ENCODE results near the gene C3AR1.
A peak's percentile ranks its signal among the peaks of the same experiment; 100 is the strongest.
"Not testable (repeated sequence)": the region's sequence is repeated elsewhere in the genome, so short reads cannot be mapped to it uniquely, and the experiment has no call there.

The C3AR1 gene

DNA sequence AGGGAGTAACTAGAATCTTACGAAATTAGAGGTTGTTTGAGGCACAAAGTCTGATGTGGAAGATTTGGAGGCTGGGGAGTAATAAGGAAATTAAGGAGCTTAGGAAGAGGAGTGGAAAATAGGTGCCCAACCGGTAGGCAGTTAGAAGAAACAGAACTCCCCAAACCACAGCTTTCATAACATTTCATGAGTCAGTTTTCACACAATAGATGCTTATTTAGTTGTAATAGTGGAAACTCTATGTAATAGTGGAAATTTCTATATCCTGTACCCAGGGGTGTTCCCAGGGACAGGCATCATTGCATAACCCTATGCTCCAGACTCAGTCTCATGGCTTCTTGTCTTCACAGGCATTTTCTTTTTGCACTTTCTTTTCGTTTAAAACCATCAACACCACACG lies 8.3 kb downstream of the C3AR1 start:
- DNase-seq, result no peak

DNA sequence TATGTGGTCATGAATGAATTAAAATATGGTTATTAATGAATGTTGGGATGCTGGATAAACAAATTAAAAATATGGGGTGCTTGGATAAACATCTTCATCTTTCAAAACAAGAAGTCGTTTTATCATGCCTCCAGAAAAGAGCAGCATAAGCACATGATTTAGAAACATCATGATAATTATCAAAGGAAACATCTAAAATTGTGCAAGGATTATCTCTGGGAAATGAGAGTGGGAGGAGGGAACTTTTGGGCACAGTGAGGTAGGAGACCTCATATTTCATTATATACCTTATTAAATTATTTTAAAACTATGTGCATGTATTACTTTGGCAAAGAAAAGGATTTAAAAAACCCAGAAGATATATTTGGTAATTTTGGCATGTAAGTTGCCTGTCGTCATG lies 8.9 kb downstream of the C3AR1 start:
- DNase-seq, result no peak

DNA sequence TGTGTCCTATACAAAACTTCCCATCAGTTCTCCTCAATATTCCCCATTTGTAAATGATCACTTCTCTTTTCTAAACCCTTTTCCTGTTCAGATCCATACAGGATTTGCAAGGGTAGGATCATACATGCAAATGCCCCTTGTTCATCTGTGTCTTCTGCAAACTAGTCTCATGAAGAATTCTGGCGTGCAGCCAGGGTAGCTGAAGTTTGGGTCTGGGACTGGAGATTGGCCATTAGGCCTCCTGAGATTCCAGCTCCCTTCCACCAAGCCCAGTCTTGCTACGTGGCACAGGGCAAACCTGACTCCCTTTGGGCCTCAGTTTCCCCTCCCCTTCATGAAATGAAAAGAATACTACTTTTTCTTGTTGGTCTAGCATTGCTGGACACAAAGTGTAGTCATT lies 11.3 kb downstream of the C3AR1 start:
- no peak for DNase-seq

DNA sequence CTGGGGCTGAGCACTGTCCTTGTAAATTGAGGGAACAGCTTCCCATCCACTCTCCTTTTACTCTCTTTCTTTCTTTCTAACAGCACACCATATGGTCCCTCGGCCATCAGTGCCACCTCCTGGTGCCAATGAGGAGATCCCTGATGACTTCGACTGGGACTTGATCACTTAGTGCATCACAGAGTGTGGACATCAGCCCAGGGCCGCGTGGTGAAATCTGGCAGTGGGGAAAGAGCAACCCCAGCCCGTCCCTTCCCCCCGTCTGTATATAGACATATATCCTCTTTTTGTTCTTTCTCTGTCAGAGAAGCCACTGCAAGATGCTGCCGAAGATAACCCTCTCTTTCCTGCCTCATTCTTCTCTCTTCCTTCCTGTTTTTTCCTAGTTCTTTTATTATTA lies 13.5 kb downstream of the C3AR1 start:
- no peak for DNase-seq

DNA sequence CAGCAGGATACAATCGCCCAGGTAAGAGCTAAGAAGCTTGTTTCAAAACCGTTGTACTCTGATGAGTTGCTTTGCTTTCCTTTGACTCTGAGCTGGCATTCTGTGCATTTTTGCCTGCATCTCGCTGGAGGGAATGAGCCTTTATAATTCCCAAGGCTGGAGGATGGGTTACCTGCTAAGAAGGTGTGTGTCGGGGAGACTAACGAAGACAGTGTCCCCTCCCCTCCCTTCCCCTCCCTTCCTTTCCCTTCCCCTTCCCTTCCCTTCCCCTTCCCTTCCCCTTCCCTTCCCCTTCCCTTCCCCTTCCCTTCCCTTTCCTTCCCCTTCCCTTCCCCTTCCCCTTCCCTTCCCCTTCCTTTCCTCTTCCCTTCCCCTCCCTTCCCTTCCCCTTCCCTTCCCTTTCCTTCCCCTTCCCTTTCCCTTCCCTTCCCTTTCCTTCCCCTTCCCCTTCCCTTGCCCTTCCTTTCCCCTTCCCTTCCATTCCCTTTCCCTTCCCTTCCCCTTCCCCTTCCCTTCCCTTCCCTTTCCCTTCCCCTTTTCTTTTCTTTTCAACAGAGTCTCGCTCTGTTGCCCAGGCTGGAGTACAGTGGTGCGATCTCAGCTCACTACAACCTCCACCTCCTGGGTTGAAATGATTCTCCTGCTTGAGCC lies 15.4 kb downstream of the C3AR1 start:
- no peak for DNase-seq

DNA sequence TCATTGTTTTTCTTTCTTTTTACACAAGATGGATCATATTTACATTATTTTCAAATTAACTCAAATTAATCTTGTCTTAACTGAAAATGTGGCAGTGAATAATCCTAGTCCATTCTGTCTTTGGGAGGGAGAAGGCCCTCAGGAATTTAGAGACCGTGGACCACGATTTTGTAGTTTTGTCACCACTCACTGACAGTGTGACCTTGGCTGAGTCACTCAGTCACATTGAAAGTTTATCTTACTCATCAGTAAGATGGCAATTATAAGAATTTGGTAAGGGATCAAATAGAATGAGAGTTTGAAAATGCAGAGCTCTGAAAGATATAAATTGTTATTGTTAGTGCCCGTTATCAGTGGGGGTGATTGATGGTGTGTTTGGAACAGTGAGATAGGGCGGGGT lies 17.3 kb downstream of the C3AR1 start:
- DNase-seq, result no peak

DNA sequence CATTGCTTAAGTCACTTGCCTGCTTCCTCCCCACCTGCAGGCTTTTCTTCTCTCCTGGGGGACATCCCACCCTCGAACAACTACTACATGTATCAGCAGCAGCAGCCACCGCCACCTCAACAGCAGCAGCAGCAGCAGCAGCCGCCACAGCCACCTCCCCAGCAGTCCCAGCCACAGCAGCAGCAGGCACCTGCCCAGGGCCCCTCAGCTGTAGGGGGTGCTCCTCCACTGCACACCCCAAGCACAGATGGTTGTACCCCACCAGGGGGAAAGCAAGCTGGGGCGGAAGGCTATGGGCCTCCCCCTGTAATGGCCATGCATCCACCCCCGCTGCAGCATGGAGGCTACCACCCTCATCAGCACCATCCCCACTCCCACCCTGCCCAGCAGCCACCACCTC lies 18.3 kb downstream of the C3AR1 start:
- DNase-seq, result no peak

DNA sequence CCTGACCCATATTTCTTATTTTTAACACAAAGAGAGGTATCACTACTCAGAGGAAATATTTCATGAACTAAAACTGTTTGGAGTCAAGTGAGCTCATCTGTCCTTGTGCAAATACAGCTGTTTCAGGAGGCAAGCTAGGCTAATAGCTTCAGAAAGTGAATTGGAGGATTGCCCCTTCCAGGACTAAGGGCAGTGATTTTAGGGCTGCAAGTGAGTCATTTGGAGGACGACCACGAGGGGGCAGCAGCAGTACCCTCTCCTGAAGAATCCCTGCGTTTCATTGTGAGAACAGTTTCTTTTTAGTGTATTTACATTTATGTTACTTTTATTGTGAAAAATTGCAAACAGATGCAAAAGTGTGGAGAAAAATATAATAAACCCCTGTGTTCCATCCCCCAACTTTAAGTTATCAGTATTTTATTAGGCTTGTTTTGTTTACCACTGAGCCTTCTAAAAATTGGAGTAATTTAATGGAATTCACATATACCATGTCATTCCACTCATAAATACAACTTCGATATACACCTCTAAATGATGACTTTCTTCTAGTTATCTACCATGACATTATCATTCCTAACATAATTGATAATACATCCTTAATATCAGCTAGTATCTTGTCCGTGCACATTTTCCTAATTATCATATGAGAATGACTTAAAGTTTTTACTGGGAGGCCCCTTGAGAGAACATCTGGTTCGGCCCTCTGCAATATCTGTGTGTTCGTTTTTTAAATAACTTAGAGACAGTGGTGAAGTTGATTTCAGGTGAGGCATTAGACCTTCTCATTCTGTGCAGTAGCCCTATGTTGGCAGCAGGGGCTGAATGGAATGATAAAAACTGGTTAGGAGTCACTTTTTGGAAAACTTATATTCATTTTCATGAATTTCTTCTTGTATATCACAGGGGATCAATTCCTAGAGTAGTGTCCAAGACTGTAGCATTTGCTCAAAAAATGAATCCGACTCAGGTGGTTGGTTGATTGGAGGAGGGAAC lies 19.9 kb downstream of the C3AR1 start:
- DNase-seq, result peak; percentile 31

DNA sequence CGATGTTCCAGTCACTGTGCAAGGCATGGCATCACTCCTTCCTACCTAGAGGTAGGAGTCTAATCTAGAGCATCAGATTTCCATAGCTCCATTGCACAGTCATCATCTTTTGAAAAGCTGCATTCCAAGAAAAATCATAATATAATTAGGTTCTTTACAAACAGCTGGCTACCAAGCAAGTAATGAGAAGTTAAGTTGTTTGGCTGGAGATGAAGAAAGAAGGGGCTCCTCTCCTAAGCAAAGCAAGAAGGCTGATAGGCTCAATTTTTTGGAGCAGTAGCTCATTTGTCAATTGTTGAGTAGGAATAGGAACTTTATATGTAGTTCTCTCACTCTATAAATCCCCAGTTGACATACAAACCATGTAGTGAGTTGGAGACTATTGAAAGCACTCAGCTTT lies 25.4 kb downstream of the C3AR1 start:
- no peak for DNase-seq

DNA sequence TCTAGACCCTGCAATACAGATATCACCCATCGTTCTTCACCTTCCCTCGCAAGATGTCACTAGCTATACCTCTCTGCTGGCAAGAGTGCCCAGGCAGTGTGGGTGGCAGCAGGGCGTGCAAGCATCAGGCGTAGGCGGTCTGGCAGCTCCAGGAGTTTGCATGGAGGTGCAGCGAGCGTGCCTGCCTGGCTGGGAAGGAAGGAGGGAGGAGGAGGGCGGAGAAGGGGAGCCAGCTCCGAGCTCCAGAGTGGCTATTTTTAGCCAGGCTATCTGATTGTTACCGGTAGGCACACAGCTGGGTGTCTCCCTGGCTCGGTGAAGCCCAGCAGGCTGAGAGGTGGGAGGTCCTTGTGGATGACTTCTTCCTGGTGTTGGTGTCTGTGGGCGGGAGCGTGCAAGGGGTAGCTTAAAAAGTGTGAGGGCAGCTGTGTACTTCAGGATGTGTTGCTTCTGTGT lies 27.5 kb downstream of the C3AR1 start:
- DNase-seq, result peak; percentile 49

DNA sequence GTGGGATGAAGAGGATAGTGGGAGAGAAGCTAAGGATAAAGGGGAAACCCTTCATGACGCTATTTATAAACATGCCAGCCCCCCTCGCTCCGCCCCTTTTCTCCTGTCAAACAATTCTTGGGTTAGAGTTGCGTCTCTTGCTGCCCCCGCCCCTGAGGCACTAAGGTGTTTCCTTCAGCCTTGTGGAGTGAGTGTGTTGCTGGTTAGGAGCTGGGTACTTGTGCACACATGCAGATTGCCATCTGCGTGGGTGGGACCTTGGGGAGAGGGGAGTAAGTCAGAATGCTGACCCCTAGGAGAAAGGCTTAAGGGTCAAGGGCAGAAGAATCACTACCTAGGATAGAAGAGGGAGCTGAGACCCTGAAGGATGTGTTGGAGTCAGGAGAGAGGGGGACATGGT lies 28.2 kb downstream of the C3AR1 start:
- DNase-seq, result no peak

DNA sequence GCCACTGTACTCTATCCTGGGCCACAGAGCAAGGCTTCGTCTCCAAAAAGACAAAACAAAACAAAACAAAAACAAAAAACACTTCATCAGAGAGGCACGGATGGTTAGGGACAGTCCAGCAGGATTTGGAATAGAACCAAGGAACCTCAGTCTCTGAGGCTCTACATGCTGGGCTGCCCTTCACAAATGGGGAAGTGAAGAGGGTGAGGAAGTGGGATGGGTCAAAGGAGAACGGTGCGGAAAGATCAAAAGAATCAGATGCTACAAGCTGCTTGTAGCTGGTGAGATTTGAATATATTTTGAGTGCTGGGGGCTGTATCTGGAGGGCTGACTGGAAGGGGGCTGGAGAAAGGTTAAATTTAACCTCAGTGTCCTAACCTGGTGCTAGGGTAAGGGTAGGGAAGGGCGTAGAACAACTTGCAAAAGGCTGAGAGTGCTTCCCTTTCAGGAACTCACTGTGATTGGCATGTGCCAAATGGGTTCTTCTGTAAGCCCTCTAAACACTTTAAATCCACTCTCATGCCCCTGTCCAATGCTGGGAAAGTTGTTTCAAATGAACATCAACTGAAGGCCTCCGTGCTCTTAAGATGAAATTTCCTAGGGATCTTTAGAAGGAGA lies 29.0 kb downstream of the C3AR1 start:
- no peak for DNase-seq

DNA sequence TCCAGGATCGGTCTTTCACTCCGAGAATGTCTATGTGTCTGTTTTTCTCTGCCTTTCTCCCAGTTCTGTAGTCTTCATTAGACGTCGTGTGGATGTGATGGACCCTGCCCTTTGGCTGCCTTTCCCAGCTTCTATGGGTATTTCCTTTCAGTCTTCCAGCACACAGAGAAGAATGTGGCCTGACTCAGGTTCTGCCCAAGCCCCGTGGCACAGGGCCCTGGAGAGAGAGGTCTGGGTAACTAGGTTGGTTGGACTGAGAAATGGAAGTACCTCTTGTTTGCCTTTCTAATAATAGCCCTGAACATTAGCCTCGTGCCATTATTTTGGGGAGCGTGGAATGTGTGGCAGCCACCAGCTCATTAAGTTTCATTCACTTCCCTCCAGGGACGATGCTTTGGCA lies 29.8 kb downstream of the C3AR1 start:
- DNase-seq, result no peak

DNA sequence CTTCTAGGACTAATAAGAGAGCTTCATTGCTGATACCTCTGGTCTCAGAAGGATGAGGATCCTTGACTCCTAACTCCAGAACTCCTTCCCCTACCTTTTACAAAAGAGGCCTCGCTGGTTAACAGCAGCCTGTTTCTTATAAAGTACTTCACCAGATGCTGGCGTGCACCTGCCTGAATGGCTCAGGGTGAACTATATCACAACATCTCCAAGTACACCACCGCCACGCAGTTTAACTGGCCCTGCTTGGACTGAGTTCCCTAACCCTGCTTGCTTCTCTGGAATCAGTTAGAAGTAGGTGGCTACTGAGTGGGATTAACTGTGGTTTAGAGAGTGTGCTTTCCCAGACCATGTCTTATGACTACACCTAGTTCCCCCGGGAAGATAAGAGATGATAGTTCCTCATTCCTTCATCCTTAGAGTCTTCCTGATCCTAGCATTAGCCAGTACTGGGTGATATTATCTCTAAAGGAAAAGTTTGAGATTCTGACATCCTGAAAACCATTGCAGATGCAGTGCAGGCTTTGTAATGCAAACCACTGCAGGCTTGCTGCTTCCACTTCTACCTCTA lies 30.6 kb downstream of the C3AR1 start:
- DNase-seq, result no peak

DNA sequence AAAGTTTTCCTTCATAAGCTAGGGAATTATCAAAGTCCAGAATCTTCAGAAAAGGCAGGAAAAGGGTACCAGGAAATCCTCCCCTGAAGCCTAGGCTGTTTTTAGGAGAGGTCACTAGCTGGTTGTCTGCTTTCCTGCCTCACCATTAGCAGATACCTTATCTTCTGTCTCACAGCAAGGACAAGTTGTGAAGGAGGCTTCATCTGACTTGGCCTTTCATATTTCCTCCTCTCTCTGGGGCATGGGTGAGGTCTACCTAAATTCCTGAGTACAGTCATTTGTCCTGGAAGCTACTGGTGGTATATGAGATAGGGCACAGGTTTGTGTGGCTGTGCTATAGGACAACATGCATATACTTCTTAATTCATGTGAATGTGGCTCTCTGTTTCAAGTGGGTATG lies 31.4 kb downstream of the C3AR1 start:
- DNase-seq, result no peak

DNA sequence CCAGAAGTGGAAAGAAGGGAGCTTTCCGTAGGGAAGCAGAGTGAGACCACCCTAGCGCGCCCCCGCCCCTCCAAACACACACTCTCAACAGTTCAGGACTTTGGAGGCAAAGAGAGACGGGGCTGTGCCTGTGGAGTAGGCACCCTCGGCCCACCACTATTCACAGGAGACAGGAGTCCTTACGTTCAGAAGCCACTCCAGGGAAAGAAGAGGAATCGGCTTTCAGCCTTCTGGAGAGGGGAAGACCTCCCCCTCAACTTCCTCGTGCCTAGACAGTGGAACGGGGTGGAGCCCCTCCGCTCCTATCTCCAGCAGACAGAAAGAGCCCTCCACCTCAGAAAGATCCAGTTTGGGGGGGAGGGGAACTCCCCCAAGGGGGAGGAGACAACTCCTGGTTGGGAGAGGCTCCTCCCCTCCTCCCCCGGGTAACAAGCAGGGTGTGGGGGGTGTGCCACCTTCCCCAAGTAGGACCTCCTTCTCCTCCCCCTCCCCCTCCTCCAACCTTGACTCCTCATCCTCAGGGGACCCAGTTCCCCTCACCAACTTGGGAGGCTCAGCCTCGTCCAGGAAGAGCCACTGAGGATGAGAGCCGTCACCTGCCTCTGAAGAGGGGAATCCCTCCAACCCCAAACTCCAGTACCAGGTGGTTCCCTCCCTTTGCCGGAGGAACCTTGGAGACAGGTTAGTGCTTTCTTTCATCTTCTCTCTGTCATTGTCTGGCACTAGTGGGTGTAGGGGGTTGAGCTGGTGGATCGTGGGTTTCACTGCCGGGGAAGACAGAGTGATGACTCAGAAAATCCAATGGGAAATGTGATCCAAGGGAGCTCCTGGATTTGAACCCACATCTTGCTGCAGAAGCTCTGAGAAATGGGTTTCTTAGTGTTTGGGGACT lies 32.8 kb downstream of the C3AR1 start:
- no peak for DNase-seq

DNA sequence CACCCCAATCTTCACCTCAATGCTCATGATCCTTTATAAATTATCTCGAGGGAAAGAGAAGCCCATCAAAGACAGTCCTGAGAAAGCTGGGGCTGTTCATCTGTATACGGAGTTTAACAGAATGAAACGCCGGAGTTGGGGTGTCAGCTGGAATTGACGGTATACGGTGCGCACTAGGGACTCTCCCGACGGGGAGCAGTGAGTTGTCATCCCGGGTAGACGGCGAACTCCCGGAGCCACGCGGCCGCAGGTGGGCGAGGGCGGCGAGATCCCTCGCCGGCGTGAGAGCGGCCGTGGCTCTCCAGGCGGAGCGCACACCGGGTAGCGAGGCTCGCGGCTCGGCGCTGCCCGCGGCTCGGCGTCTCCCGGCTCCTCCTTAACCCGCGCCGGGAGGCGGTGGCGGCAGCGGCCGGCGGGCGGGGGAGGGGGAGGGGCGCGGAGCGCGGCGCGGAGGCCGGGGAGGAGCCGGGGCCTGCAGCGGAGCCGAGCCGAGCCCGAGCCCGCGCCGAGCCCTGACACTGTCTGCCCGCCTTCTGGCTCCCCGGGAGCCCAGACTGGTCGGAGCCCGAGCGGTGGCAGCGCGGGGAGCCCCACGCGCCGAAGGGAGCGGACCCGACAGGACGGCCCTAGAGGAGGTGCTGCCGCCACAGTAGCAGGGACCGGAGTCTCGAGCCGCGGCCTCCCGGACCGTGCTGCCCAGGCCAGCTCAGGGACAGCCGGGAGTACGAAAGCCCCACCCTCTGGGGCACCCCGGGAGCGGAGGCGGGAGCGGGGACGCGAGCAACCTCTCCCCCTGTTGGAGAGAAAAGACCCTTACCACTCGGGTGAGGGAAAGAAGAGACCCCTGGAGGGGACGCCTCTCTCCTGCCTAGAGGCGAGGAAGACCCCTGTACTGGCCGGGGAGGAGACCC lies 33.7 kb downstream of the C3AR1 start, which contains the start of gene FOXJ2:
TSS of gene FOXJ2 (plus strand) at position 475 of the 911 bp plus-strand sequence. CDS start 7,117 bp downstream, outside the sequence.
- peak; percentile 94 for DNase-seq

DNA sequence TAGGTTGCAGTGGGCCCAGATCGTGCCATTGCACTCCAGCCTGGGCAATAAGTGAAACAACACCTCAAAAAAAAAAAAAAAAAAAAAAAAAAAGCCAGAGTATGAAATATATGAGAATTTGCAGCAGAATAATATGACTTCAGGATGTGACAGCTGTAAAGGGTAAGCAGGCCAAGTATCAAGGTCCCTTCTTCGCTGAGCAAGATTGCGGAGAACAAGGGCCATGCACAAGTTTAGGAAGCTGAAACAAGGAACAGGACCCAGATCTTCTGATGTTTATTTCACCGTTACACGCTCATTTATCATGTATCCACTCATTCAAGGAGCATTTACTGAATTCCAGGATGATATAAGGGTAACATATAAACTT lies 34.3 kb downstream of the C3AR1 start:
- no peak for DNase-seq

DNA sequence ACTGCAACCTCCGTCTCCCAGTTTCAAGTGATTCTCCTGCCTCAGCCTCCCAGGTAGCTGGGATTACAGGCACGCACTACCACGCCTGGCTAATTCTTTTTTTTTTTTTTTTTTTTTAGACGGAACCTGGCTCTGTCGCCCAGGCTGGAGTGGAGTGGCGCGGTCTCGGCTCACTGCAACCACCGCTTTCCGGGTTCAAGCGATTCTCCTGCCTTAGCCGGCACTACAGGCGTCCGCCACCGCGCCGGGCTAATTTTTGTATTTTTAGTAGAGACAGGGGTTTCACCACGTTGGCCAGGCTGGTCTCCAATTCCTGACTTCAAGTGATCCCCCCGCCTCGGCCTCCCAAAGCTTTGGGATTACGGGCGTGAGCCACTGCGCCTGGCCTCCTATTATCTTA lies 35.1 kb downstream of the C3AR1 start:
- not testable (repeated sequence) for DNase-seq

DNA sequence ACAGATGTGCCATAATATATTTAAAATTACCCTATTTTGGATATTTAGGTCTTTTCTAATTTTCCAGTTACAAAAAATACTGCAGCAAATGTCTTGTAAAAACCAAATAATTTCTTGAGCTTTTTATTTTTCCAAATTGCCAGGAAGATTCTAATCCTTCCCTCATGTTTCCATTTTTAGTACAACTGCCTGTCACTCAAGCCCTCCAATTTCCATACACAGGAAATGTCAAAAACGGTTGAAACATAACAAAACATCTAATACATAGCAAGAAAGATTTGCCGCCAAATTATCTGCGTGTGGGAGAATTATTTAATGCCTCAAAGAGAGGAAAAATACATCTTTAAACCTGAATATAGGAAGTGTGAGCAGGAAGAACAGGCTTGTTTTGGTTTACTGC lies 36.0 kb downstream of the C3AR1 start:
- no peak for DNase-seq

DNA sequence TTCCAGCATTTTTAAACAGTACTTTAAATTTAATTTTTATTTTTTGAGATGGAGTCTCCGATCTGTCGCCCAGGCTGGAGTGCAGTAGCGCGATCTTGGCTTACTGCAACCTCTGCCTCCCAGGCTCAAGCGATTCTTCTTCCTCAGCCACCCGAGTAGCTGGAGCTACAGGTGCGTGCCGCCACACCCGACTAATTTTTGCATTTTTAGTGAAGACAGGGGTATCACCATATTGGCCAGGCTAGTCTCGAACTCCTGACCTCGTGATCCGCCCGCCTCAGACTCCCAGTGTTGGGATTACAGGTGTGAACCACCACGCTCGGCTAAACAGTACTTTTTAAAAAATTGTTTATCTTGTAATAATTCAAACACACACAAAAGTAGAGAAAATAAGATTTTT lies 37.9 kb downstream of the C3AR1 start:
- no peak for DNase-seq
